GM18505 (cell line): ENCODE measurements around the gene NAT14.

Experiments used
- ATAC-seq: cut with Tn5 transposase; IDR thresholded peaks from one replicate; pipeline ENCODE4 v1.9.1; 2021; ENCODE audit not compliant: unreplicated experiment
- POLR2A ChIP-seq: IDR thresholded peaks from 4 replicates; pipeline ENCODE4 v1.6.1; 2011; ENCODE audit warnings: borderline replicate concordance; ENCODE audit not compliant: insufficient read depth, insufficient read length; ENCODE audit errors: extremely low read depth

Gene NAT14

GRCh38 chr19:55460670-55461258 is 24.2 kb upstream of the NAT14 start:
- TF ChIP-seq POLR2A: no peak
- no peak for ATAC-seq

- TF ChIP-seq POLR2A: peak; percentile 65
- peak; percentile 89 for ATAC-seq
Measured at GRCh38 chr19:55461259-55461973, 23.6 kb upstream of the NAT14 start, which contains the start of gene ISOC2. TSS of gene ISOC2 (minus strand) at chr19:55461642. CDS start at chr19:55456486, 5,156 bp downstream.

DNA sequence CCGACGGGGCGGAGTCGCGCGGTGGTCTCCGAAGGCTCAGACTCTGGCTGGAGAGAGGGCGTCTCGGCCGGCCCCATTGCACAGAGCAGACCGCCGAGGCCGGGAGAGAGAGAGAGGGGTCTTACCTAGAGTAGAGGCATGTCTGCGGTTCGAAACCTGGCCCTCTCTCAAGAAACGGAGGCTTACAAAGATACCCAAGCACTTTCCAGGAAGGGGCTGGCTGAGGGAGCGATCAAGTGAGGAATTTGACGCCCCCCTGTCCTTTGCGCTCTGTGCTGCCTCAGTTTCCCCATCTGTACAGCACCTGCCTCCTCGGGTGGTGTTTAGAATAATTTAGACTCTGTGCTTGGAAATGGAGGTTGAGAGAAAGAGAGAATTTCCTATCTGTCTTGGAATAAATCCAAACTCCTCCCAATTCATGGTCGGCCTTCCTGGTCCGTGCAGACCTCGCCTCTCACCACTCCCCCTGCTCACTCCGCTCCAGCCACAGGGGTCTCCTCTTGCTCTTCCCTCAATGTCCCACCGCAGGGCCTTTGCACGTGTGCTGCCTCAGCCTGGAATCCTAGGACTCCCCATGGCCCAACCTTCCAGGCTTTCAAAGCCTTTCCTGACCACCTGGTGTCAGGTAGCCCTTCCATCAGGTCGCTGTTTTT is 22.9 kb upstream of the NAT14 start:
- TF ChIP-seq POLR2A: no peak
- no peak for ATAC-seq

GRCh38 chr19:55462722-55463121 is 22.3 kb upstream of the NAT14 start:
- no peak for ATAC-seq
- no peak for TF ChIP-seq POLR2A

DNA sequence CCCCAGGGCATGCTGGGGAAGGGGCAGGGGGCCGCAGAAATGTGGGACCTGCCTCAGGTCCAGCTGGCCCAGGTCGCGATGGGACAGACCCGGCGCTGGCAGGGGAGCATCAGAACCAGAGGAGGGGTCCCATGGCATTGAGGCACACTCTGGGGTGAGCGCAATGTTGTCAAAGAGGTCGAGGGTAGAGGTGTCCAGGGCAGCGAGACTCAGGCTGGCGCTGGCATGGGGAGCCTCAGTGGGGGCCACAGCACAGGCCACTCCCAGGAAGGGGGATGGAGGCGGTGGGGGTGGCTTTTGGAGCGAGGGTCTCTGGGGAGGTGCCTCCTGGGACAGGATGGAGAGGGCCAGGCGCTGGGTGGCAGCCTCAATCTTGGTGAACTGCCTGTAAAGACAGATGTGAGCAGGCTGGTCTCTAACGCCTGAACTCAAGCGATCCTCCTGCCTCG is 21.4 kb upstream of the NAT14 start:
- TF ChIP-seq POLR2A: no peak

GRCh38 chr19:55464039-55464661 is 20.8 kb upstream of the NAT14 start:
- no peak for ATAC-seq

More for the DNA sequence above, 21.4 kb upstream of the NAT14 start:
- no peak for ATAC-seq

DNA sequence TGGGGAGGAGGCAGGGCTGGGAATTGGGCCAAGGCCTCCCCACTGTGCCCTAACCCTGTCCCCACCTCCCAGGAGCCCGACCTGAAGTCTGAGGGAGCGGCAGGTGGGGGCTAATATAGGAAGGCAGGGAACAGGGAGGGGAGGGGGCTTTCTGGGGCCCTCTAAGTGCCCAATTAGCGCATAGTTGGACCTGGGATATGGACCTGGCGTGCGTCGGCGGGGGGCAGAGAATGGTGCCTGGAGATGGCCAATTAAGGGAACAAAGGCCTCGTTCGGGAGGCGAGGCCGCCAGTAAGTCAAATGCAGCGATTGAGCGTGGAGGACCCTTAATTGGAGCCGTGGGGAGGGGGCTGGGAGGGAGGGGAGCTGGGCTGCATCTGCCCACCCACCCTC is 20.3 kb upstream of the NAT14 start, which contains the start of gene C19orf85:
C19orf85 (minus strand) TSS at position 90 of the 393 bp plus-strand sequence. CDS start 197 bp downstream, outside the sequence.
- no peak for ATAC-seq
- TF ChIP-seq POLR2A: no peak

More at GRCh38 chr19:55464039-55464661, 20.8 kb upstream of the NAT14 start:
- TF ChIP-seq POLR2A: no peak

GRCh38 chr19:55465460-55466240 is 19.3 kb upstream of the NAT14 start:
- ATAC-seq: no peak
- no peak for TF ChIP-seq POLR2A

DNA sequence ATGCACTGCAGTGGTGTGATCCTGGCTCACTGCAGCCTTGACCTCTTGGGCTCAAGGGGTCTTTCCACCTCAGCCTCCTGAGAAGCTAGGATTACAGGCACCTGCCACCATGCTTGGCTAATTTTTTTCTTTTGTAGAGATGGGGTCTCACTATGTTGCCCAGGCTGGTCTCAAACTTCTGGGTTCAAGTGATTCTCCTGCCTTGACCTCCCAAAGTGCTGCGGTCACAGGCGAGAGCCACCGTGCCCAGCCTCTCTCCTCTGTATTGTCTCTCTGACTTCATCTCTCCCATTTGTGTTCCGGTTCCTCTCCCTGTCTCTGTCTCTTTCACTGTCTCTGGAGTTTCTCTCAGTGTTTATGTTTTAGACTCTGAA is 18.8 kb upstream of the NAT14 start:
- TF ChIP-seq POLR2A: no peak
- no peak for ATAC-seq

DNA sequence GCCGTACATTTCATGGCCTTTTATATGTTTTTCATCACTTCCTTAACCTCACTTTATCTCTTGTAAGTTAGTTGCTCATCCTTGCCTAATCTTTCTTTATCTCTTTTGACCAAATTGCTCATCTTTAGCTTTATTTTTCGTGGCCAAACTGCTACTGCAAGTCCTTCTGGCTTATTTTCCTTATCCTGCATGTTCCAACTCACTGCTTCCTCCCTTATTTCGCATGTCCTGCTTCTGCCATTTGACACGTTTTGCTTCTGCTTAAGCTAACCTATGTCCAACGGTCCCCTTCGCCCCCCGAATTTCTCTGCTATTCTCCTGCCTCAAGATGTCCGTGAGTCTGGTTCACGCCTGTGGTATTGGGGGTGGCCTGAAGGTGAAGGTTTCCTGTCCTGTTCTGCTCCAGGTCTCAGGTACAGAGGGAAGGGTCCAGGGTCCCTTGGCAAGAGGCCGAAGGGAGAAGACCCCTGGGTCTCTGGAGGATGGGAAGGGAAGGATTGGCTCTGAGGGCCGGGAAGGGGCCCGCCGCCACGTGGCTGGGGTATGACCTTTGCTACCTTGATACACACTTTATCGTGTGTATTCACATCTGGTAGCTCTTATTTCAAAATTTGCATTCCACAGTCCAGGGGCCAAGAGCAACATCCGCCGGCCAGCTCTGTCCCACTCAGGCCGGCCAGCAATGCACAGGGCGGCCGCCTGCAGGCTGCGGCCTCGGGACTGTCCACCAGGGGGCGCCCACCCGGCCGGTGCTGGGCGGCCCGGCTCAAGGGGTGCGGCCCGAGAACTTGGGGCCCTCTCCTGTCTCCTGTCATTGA is 17.5 kb upstream of the NAT14 start:
- ATAC-seq: peak; percentile 54

GRCh38 chr19:55468054-55468393 is 17.0 kb upstream of the NAT14 start:
- no peak for ATAC-seq

More for the DNA sequence above, 17.5 kb upstream of the NAT14 start:
- no peak for TF ChIP-seq POLR2A

GRCh38 chr19:55471266-55471665 is 13.7 kb upstream of the NAT14 start:
- no peak for ATAC-seq
- TF ChIP-seq POLR2A: no peak

More at GRCh38 chr19:55468054-55468393, 17.0 kb upstream of the NAT14 start:
- TF ChIP-seq POLR2A: no peak

- no peak for TF ChIP-seq POLR2A
- ATAC-seq: no peak
Measured at GRCh38 chr19:55472463-55472862, 12.5 kb upstream of the NAT14 start.
